ENCODE data around the gene PINK1.

Gene PINK1

DNA sequence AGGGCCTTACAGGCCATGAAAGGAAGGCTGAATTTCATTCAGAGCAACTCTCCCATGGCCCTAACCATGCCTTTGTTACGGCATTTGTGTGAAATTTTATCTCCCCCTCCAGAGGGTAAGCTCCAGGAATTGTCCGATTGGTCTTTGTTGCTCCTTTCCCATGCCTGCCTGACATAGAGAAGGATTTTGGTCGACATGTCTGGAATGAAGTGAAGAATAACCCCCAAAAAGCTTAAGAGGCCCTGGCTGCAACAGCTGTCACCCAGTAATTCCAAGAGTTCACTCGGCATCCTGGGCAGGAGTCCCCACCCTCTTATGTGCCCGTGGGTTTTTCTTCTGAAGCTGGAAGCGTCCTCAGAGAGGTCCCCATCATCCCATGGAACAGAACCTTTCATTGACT lies 23.7 kb upstream of the PINK1 start:
- H3K4me3 ChIP-seq (IDR thresholded peaks at IDR 0.05; ENCODE audit: insufficient read depth, low read depth, low read length), result no peak overlapping the region
- TF ChIP-seq CTCF (conservative IDR thresholded peaks at IDR 0.05; ENCODE audit: low read depth, low read length), result no peak
- H3K27me3 ChIP-seq (ENCODE audit: insufficient read depth, low read depth), result peaks cover 10% of the 10 kb centered on the region; the same call in 1 of the 2 replicates
- no peaks in the 10 kb centered on the region for H4K20me1 ChIP-seq (ENCODE audit: insufficient read depth)
- no peak overlapping the region for H3K27ac ChIP-seq
- no peaks in the 10 kb centered on the region for H3K36me3 ChIP-seq (ENCODE audit: insufficient read depth)
- no peak overlapping the region for H3K9ac ChIP-seq
- H2AFZ ChIP-seq (ENCODE audit: low read depth), result no peak overlapping the region
- no peaks in the 10 kb centered on the region for H3K79me2 ChIP-seq (ENCODE audit: insufficient read depth, low read depth)
- H3K4me1 ChIP-seq (ENCODE audit: low read depth, poor library complexity, severe bottlenecking), result no peaks in the 10 kb centered on the region
- no peak overlapping the region for H3K4me2 ChIP-seq

DNA sequence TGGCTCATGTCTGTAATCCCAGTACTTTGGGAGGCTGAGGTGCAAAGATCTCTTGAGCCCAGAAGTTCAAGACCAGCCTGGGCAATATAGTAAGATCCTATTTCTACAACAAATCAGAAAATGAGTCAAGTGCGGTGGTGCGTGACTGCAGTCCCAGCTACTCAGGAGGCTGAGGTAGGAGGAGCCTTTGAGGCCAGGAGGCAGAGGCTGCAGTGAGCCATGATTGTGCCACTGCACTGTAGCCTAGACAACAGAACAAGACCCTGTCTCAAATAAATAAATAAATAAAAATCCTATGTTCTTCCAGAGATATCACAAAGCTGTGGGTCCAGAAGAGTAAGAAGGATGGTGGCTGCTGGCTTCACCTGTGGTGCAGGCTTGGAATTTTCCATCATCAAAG lies 22.3 kb upstream of the PINK1 start:
- Histone ChIP-seq H3K27me3 (ENCODE audit: insufficient read depth, low read depth) (peaks cover 10% of the 10 kb centered on the region; the same call in 1 of the 2 replicates), H3K27ac (no peak overlapping the region), H3K4me1 (ENCODE audit: low read depth, poor library complexity, severe bottlenecking) (no peaks in the 10 kb centered on the region), H3K79me2 (ENCODE audit: insufficient read depth, low read depth) (no peaks in the 10 kb centered on the region), H4K20me1 (ENCODE audit: insufficient read depth) (no peaks in the 10 kb centered on the region), H2AFZ (ENCODE audit: low read depth) (no peak overlapping the region), H3K36me3 (ENCODE audit: insufficient read depth) (no peaks in the 10 kb centered on the region), H3K4me3 (IDR thresholded peaks at IDR 0.05; ENCODE audit: insufficient read depth, low read depth, low read length) (no peak overlapping the region), H3K4me2 (no peak overlapping the region), H3K9ac (no peak overlapping the region)
- TF ChIP-seq CTCF (conservative IDR thresholded peaks at IDR 0.05; ENCODE audit: low read depth, low read length), result no peak

- peaks cover 14% of the 10 kb centered on the region; the same call in 1 of the 2 replicates for H3K27me3 ChIP-seq (ENCODE audit: insufficient read depth, low read depth)
- H3K9ac ChIP-seq, result no peak overlapping the region
- no peak overlapping the region for H3K27ac ChIP-seq
- no peaks in the 10 kb centered on the region for H3K36me3 ChIP-seq (ENCODE audit: insufficient read depth)
- no peak for TF ChIP-seq CTCF (conservative IDR thresholded peaks at IDR 0.05; ENCODE audit: low read depth, low read length)
- no peak overlapping the region for H2AFZ ChIP-seq (ENCODE audit: low read depth)
- H4K20me1 ChIP-seq (ENCODE audit: insufficient read depth), result no peaks in the 10 kb centered on the region
- no peaks in the 10 kb centered on the region for H3K4me1 ChIP-seq (ENCODE audit: low read depth, poor library complexity, severe bottlenecking)
- no peak overlapping the region for H3K4me3 ChIP-seq (IDR thresholded peaks at IDR 0.05; ENCODE audit: insufficient read depth, low read depth, low read length)
- H3K4me2 ChIP-seq, result no peak overlapping the region
- no peaks in the 10 kb centered on the region for H3K79me2 ChIP-seq (ENCODE audit: insufficient read depth, low read depth)
These were observed 21.6 kb upstream of the PINK1 start for GRCh38 chr1:20611652-20612051.

GRCh38 chr1:20612221-20612746 lies 21.0 kb upstream of the PINK1 start:
- Histone ChIP-seq H3K27me3 (ENCODE audit: insufficient read depth, low read depth) (peaks cover 11% of the 10 kb centered on the region; the same call in 1 of the 2 replicates), H3K4me2 (no peak overlapping the region), H3K9ac (no peak overlapping the region), H4K20me1 (ENCODE audit: insufficient read depth) (no peaks in the 10 kb centered on the region), H3K4me3 (IDR thresholded peaks at IDR 0.05; ENCODE audit: insufficient read depth, low read depth, low read length) (no peak overlapping the region), H3K4me1 (ENCODE audit: low read depth, poor library complexity, severe bottlenecking) (no peaks in the 10 kb centered on the region), H3K27ac (no peak overlapping the region), H3K79me2 (ENCODE audit: insufficient read depth, low read depth) (no peaks in the 10 kb centered on the region), H3K36me3 (ENCODE audit: insufficient read depth) (no peaks in the 10 kb centered on the region), H2AFZ (ENCODE audit: low read depth) (no peak overlapping the region)
- no peak for TF ChIP-seq CTCF (conservative IDR thresholded peaks at IDR 0.05; ENCODE audit: low read depth, low read length)

Data from KMS-11 (cell line).